ENCODE measurements around the gene CELSR1.

The CELSR1 gene

GRCh38 chr22:46442217-46442853 is 95.1 kb downstream of the CELSR1 start:
- Histone ChIP-seq H3K4me3 (ENCODE audit: low read depth, low read length) (no peak overlapping the region), H3K4me1 (peaks cover 8% of the 10 kb centered on the region; the same call in 1 of the 2 replicates), H3K9me3 (no peaks in the 10 kb centered on the region), H3K27me3 (no peaks in the 10 kb centered on the region), H3K36me3 (no peaks in the 10 kb centered on the region)
- TF ChIP-seq CTCF (IDR thresholded peaks at IDR 0.05; ENCODE audit: low read depth, low read length): no peak
- DNase-seq: no peak

GRCh38 chr22:46439576-46440465 is 97.6 kb downstream of the CELSR1 start:
- TF ChIP-seq CTCF (IDR thresholded peaks at IDR 0.05; ENCODE audit: low read depth, low read length): no peak
- no peaks in the 10 kb centered on the region for H3K4me1 ChIP-seq
- no peaks in the 10 kb centered on the region for H3K27me3 ChIP-seq
- no peak overlapping the region for H3K4me3 ChIP-seq (ENCODE audit: low read depth, low read length)
- no peaks in the 10 kb centered on the region for H3K9me3 ChIP-seq
- H3K36me3 ChIP-seq: no peaks in the 10 kb centered on the region
- no peak for DNase-seq

- Histone ChIP-seq H3K4me1 (no peaks in the 10 kb centered on the region), H3K9me3 (no peaks in the 10 kb centered on the region), H3K27me3 (no peaks in the 10 kb centered on the region), H3K36me3 (no peaks in the 10 kb centered on the region), H3K4me3 (ENCODE audit: low read depth, low read length) (no peak overlapping the region)
- no peak for DNase-seq
- TF ChIP-seq CTCF (IDR thresholded peaks at IDR 0.05; ENCODE audit: low read depth, low read length): no peak
Observed at GRCh38 chr22:46439111-46439510, 98.3 kb downstream of the CELSR1 start.

GRCh38 chr22:46437671-46438440 is 99.6 kb downstream of the CELSR1 start:
- H3K36me3 ChIP-seq: no peaks in the 10 kb centered on the region
- no peak for TF ChIP-seq CTCF (IDR thresholded peaks at IDR 0.05; ENCODE audit: low read depth, low read length)

GRCh38 chr22:46436595-46437175 is 100.7 kb downstream of the CELSR1 start:
- TF ChIP-seq CTCF (IDR thresholded peaks at IDR 0.05; ENCODE audit: low read depth, low read length): no peak
- Histone ChIP-seq H3K4me1 (no peaks in the 10 kb centered on the region), H3K4me3 (ENCODE audit: low read depth, low read length) (no peak overlapping the region), H3K36me3 (no peaks in the 10 kb centered on the region), H3K27me3 (no peaks in the 10 kb centered on the region), H3K9me3 (no peaks in the 10 kb centered on the region)
- no peak for DNase-seq

More at GRCh38 chr22:46437671-46438440, 99.6 kb downstream of the CELSR1 start:
- no peaks in the 10 kb centered on the region for H3K27me3 ChIP-seq
- H3K9me3 ChIP-seq: no peaks in the 10 kb centered on the region
- DNase-seq: no peak
- H3K4me1 ChIP-seq: no peaks in the 10 kb centered on the region
- no peak overlapping the region for H3K4me3 ChIP-seq (ENCODE audit: low read depth, low read length)
